ENCODE results near the gene LIF. TPM values are rescaled to one million over a fixed set of nuclear protein-coding genes. Genes with fewer than 3 reads are reported as not detected.

Gene LIF
- total and polyA plus RNA-seq, 4 donors = 0.77 to 26.1 (median 5.1) TPM

GRCh38 chr22:30273711-30274436, 27.3 kb upstream of the LIF start:
- TF ChIP-seq CTCF (IDR thresholded peaks at IDR 0.05; ENCODE audit: control extremely low read depth, extremely low read depth) = no peak
- ATAC-seq (ENCODE audit: insufficient read depth, low FRiP score) = no peak

GRCh38 chr22:30272781-30273601, 26.4 kb upstream of the LIF start:
- TF ChIP-seq CTCF (IDR thresholded peaks at IDR 0.05; ENCODE audit: control extremely low read depth, extremely low read depth) = no peak
- no peaks in the 10 kb centered on the region for H3K9me3 ChIP-seq (ENCODE audit: control insufficient read depth in 4 of 4, insufficient read depth in 3 of 4, low read length in 3 of 4)
- DNase-seq (no peak), ATAC-seq (ENCODE audit: insufficient read depth, low FRiP score) (no peak)
- WGBS, 2 donors = 48 to 65% methylated on average over 16 of the region's 16 CpGs
- H3K27ac ChIP-seq (ENCODE audit: low read depth in 1 of 2, low read length in 1 of 2) = no peak overlapping the region
- H3K36me3 ChIP-seq (ENCODE audit: control insufficient read depth in 4 of 4, insufficient read depth in 4 of 4, low read length in 4 of 4) = no peaks in the 10 kb centered on the region
- H3K27me3 ChIP-seq (ENCODE audit: control insufficient read depth in 3 of 3, insufficient read depth in 3 of 3, low read length in 2 of 3) = no peaks in the 10 kb centered on the region
- no peak overlapping the region for H3K9ac ChIP-seq (ENCODE audit: insufficient read depth in 1 of 2, low read length in 2 of 2)
- H3K4me1 ChIP-seq (ENCODE audit: control insufficient read depth in 5 of 5, insufficient read depth in 5 of 5, low read length in 5 of 5) = no peaks in the 10 kb centered on the region
- H3K4me3 ChIP-seq = no peak overlapping the region

More at GRCh38 chr22:30273711-30274436, 27.3 kb upstream of the LIF start:
- peaks cover 0 to 4% (median 0%) of the 10 kb centered on the region in 5 donors for H3K4me1 ChIP-seq (ENCODE audit: control insufficient read depth in 5 of 5, insufficient read depth in 5 of 5, low read length in 5 of 5)
- DNase-seq = no peak
- H3K27me3 ChIP-seq (ENCODE audit: control insufficient read depth in 3 of 3, insufficient read depth in 3 of 3, low read length in 2 of 3) = no peaks in the 10 kb centered on the region
- no peak overlapping the region for H3K4me3 ChIP-seq
- no peaks in the 10 kb centered on the region for H3K36me3 ChIP-seq (ENCODE audit: control insufficient read depth in 4 of 4, insufficient read depth in 4 of 4, low read length in 4 of 4)
- no peak overlapping the region for H3K27ac ChIP-seq (ENCODE audit: low read depth in 1 of 2, low read length in 1 of 2)
- 57 to 62% methylated on average over 10 of the region's 10 CpGs for WGBS, 2 donors
- no peak overlapping the region for H3K9ac ChIP-seq (ENCODE audit: insufficient read depth in 1 of 2, low read length in 2 of 2)
- no peaks in the 10 kb centered on the region for H3K9me3 ChIP-seq (ENCODE audit: control insufficient read depth in 4 of 4, insufficient read depth in 3 of 4, low read length in 3 of 4)

GRCh38 chr22:30270832-30271231, 24.3 kb upstream of the LIF start:
- 46 to 55% methylated on average over 16 of the region's 16 CpGs for WGBS, 2 donors
- ATAC-seq (ENCODE audit: insufficient read depth, low FRiP score) (no peak), DNase-seq (peak; percentile 49 to 53 (median 50))
- H3K9me3 ChIP-seq (ENCODE audit: control insufficient read depth in 4 of 4, insufficient read depth in 3 of 4, low read length in 3 of 4) = no peaks in the 10 kb centered on the region
- no peak for TF ChIP-seq CTCF (IDR thresholded peaks at IDR 0.05; ENCODE audit: control extremely low read depth, extremely low read depth)
- no peaks in the 10 kb centered on the region for H3K4me1 ChIP-seq (ENCODE audit: control insufficient read depth in 5 of 5, insufficient read depth in 5 of 5, low read length in 5 of 5)
- no peaks in the 10 kb centered on the region for H3K27me3 ChIP-seq (ENCODE audit: control insufficient read depth in 3 of 3, insufficient read depth in 3 of 3, low read length in 2 of 3)
- no peaks in the 10 kb centered on the region for H3K36me3 ChIP-seq (ENCODE audit: control insufficient read depth in 4 of 4, insufficient read depth in 4 of 4, low read length in 4 of 4)
- H3K4me3 ChIP-seq = no peak overlapping the region
- no peak overlapping the region for H3K9ac ChIP-seq (ENCODE audit: insufficient read depth in 1 of 2, low read length in 2 of 2)
- H3K27ac ChIP-seq (ENCODE audit: low read depth in 1 of 2, low read length in 1 of 2) = no peak overlapping the region

Data from lung (tissue), 12 donors.